OCI-LY3 (cell line): Measurements from ENCODE around the gene SRF.

Experiments used
- H2AFZ ChIP-seq: fragments of 200-600, 300-600 bp; shearing (Covaris generic); 2 replicates; pipeline ENCODE4 v1.6.0; 2014; ENCODE audit warnings: antibody characterized with exemption, low read depth, low read length
- H3K27ac ChIP-seq: fragments of 200-600, 300-600 bp; sonication (generic); 2 replicates; pipeline ENCODE4 v1.5.1; 2014; ENCODE audit warnings: mild to moderate bottlenecking, low read length, moderate library complexity, mixed read lengths
- H3K27me3 ChIP-seq: fragments of 200-600, 300-600 bp; sonication (generic); 2 replicates; pipeline ENCODE4 v1.6.1; 2014; ENCODE audit warnings: low read depth, low read length, mixed read lengths
- H3K36me3 ChIP-seq: fragments of 200-600, 300-600 bp; sonication (generic); replicated peaks from 2 replicates; pipeline ENCODE3; 2014; ENCODE audit warnings: low read depth, low read length, mixed read lengths
- H3K4me1 ChIP-seq: fragments of 300-600, 200-600 bp; sonication (generic); 2 replicates; pipeline ENCODE4 v1.6.1; 2014; ENCODE audit warnings: low read length, mixed read lengths
- H3K4me2 ChIP-seq: fragments of 200-600, 300-600 bp; sonication (generic); 2 replicates; pipeline ENCODE4 v1.6.1; 2014; ENCODE audit warnings: low read length, mixed read lengths
- H3K4me3 ChIP-seq: fragments of 300-600, 200-600 bp; sonication (generic); 2 replicates; pipeline ENCODE4 v1.5.1; 2014; ENCODE audit warnings: antibody characterized with exemption, mild to moderate bottlenecking, low read length, moderate library complexity
- H3K79me2 ChIP-seq: fragments of 300-600, 200-600 bp; shearing (Covaris generic); 2 replicates; pipeline ENCODE4 v1.6.1; 2014; ENCODE audit warnings: mild to moderate bottlenecking, low read length, mixed read lengths
- H3K9ac ChIP-seq: fragments of 300-600, 200-600 bp; shearing (Covaris generic); 2 replicates; pipeline ENCODE4 v1.6.0; 2014; ENCODE audit warnings: mild to moderate bottlenecking, low read length, moderate library complexity
- H3K9me3 ChIP-seq: fragments of 200-600, 300-600 bp; shearing (Covaris generic); 2 replicates; pipeline ENCODE4 v1.6.1; 2014; ENCODE audit warnings: low read length, mixed read lengths; ENCODE audit not compliant: insufficient read depth
- H4K20me1 ChIP-seq: fragments of 200-600, 300-600 bp; sonication (generic); 2 replicates; pipeline ENCODE4 v1.6.1; 2016; ENCODE audit warnings: low read length, mixed read lengths; ENCODE audit not compliant: insufficient read depth
- EZH2phosphoT487 ChIP-seq: fragments of 200-600 bp; shearing (Covaris generic); IDR thresholded peaks from 2 replicates; pipeline ENCODE4 v1.6.1; 2018; ENCODE audit warnings: antibody characterized with exemption, mixed run types, low read depth
- TF ChIP-seq, protein P1 (sequence below): fragments of 200-600, 300-600 bp; sonication (generic); IDR thresholded peaks from 2 replicates; pipeline ENCODE4 v1.5.1; 2014; ENCODE audit warnings: antibody characterized with exemption, low read length, low read depth

Gene SRF

DNA sequence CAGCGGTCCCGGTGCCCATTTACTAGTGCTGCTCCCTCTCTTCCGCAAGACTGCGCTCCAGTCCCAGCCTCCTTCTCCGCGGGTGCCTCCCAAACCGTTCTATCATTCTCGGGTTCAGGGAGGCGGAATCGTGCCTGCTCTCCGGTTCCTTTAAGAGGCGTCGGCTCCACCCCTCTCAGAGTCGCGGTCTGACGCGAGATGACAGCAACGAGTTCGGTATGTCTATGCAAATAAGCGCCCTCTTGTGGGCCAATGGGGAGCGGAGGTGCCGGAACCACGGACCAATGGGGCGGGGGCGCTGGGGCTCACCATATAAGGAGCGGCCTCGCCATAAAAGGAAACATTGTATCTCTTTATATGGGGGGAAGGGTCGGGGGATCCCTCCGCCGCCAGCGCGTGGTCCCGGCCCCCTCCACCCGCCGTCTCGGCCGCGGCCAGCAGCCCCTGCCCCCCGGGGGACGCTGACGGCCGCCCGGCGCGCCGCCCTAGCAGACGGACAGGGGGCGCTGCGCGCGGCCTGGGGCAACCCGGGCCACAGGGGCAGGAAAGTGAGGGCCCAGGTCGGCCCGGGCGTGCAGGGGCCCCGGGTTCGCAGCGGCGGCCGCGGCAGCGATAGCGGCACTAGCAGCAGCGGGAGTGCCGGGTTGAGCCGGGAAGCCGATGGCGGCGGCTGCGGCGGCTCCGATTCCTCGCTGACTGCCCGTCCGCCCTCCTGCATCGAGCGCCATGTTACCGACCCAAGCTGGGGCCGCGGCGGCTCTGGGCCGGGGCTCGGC lies at the start of gene SRF:
Gene SRF (plus strand): TSS at position 339 of the 776 bp plus-strand sequence. CDS start 388 bp downstream, at position 727.
- Histone ChIP-seq H3K4me2 (peak within 1 kb of the TSS; percentile 97), H4K20me1 (peaks cover 31% of the 10 kb centered on the region), H3K36me3 (peaks cover 19% of the 10 kb centered on the region), H3K4me1 (peaks cover 33% of the 10 kb centered on the region), H3K27me3 (no peaks in the 10 kb centered on the region), H2AFZ (peak within 1 kb of the TSS; percentile 48; the same call in 1 of the 2 replicates), H3K9me3 (no peaks in the 10 kb centered on the region), H3K79me2 (peaks cover 41% of the 10 kb centered on the region), H3K4me3 (peak within 1 kb of the TSS; percentile 86), H3K27ac (peak within 1 kb of the TSS; percentile 70), H3K9ac (peak within 1 kb of the TSS; percentile 93)
- TF ChIP-seq, protein P1, sequence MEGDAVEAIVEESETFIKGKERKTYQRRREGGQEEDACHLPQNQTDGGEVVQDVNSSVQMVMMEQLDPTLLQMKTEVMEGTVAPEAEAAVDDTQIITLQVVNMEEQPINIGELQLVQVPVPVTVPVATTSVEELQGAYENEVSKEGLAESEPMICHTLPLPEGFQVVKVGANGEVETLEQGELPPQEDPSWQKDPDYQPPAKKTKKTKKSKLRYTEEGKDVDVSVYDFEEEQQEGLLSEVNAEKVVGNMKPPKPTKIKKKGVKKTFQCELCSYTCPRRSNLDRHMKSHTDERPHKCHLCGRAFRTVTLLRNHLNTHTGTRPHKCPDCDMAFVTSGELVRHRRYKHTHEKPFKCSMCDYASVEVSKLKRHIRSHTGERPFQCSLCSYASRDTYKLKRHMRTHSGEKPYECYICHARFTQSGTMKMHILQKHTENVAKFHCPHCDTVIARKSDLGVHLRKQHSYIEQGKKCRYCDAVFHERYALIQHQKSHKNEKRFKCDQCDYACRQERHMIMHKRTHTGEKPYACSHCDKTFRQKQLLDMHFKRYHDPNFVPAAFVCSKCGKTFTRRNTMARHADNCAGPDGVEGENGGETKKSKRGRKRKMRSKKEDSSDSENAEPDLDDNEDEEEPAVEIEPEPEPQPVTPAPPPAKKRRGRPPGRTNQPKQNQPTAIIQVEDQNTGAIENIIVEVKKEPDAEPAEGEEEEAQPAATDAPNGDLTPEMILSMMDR, result peak; percentile 52
- no peak for TF ChIP-seq EZH2phosphoT487

- Histone ChIP-seq H3K9me3 (no peaks in the 10 kb centered on the region), H3K27me3 (peaks cover 12% of the 10 kb centered on the region; the same call in 1 of the 2 replicates), H4K20me1 (no peaks in the 10 kb centered on the region), H3K27ac (no peak overlapping the region), H3K4me3 (no peak overlapping the region), H3K9ac (no peak overlapping the region), H3K36me3 (no peaks in the 10 kb centered on the region), H2AFZ (no peak overlapping the region), H3K4me2 (no peak overlapping the region), H3K4me1 (no peaks in the 10 kb centered on the region), H3K79me2 (no peaks in the 10 kb centered on the region)
- no peak for TF ChIP-seq EZH2phosphoT487
- TF ChIP-seq, protein P1, result no peak
These were observed 48.9 kb upstream of the SRF start for GRCh38 chr6:43122146-43122545.

GRCh38 chr6:43123461-43124314 lies 47.4 kb upstream of the SRF start:
- Histone ChIP-seq H3K36me3 (no peaks in the 10 kb centered on the region), H3K4me2 (no peak overlapping the region), H3K9ac (no peak overlapping the region), H2AFZ (no peak overlapping the region), H3K4me3 (no peak overlapping the region), H3K9me3 (no peaks in the 10 kb centered on the region), H3K4me1 (no peaks in the 10 kb centered on the region), H4K20me1 (no peaks in the 10 kb centered on the region), H3K79me2 (no peaks in the 10 kb centered on the region), H3K27me3 (peaks cover 12% of the 10 kb centered on the region; the same call in 1 of the 2 replicates), H3K27ac (no peak overlapping the region)
- TF ChIP-seq EZH2phosphoT487, result no peak
- TF ChIP-seq, protein P1, result no peak

DNA sequence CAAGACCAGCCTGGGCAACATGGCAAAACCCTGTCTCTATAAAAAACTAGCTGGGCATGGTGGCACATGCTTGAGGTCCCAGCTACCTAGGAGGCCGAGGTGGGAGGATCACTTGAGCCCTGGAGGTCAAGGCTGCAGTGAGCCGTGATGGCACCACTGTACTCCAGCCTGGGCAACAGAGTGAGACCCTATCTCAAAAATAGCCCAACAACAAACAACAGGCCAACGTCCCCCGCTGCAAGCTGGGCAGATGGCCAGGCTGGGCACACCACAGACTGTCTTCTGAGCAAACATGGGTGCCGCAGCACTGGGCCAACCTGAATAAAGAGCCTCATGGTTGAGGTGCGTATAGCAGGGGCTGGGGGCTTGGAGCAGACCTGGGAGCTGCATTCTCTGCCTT lies 46.6 kb upstream of the SRF start:
- Histone ChIP-seq H2AFZ (no peak overlapping the region), H4K20me1 (no peaks in the 10 kb centered on the region), H3K36me3 (no peaks in the 10 kb centered on the region), H3K4me2 (no peak overlapping the region), H3K79me2 (no peaks in the 10 kb centered on the region), H3K9ac (no peak overlapping the region), H3K27ac (no peak overlapping the region), H3K9me3 (no peaks in the 10 kb centered on the region), H3K4me1 (peaks cover 1% of the 10 kb centered on the region; the same call in 1 of the 2 replicates), H3K4me3 (no peak overlapping the region), H3K27me3 (peaks cover 10% of the 10 kb centered on the region; the same call in 1 of the 2 replicates)
- TF ChIP-seq EZH2phosphoT487, result no peak
- TF ChIP-seq, protein P1, result no peak
